Neural cell (in vitro differentiated cells): ENCODE data around the gene FAM78B. TPM values are rescaled to one million over a fixed set of nuclear protein-coding genes. Genes with fewer than 3 reads are reported as not detected.

Experiments
- H2AFZ ChIP-seq: fragments of 200-600, 300-800 bp; sonication (generic), shearing (Covaris generic); 2 replicates; pipeline ENCODE4 v1.6.0; 2014; ENCODE audit warnings: low read depth, mild to moderate bottlenecking, antibody characterized with exemption, low read length, moderate library complexity
- H3F3A ChIP-seq: fragments of 200-600 bp; shearing (Covaris generic); 2 replicates; pipeline ENCODE4 v1.6.1; 2016; ENCODE audit warnings: mild to moderate bottlenecking, moderate library complexity, mixed read lengths, antibody characterized with exemption, low read length; ENCODE audit not compliant: insufficient read depth, poor library complexity, severe bottlenecking
- H3K27ac ChIP-seq: fragments of 200-600, 300-800 bp; sonication (generic), shearing (Covaris generic); 2 replicates; pipeline ENCODE4 v1.5.1; 2014; ENCODE audit warnings: mild to moderate bottlenecking, low read length, moderate library complexity
- H3K27me3 ChIP-seq: fragments of 300-800, 200-600 bp; sonication (generic), shearing (Covaris generic); 2 replicates; pipeline ENCODE4 v1.6.0; 2014; ENCODE audit warnings: mild to moderate bottlenecking, low read depth, low read length, moderate library complexity; ENCODE audit not compliant: insufficient read depth
- H3K36me3 ChIP-seq: fragments of 300-800, 200-600 bp; sonication (generic), shearing (Covaris generic); 2 replicates; pipeline ENCODE4 v1.5.1; 2014; ENCODE audit warnings: mild to moderate bottlenecking, antibody characterized with exemption, low read length, moderate library complexity; ENCODE audit not compliant: insufficient read depth
- H3K4me2 ChIP-seq: fragments of 300-800, 200-600 bp; sonication (generic), shearing (Covaris generic); 2 replicates; pipeline ENCODE4 v1.6.0; 2014; ENCODE audit warnings: mild to moderate bottlenecking, low read length
- H3K4me3 ChIP-seq: fragments of 300-800, 200-600 bp; sonication (generic), shearing (Covaris generic); 2 replicates; pipeline ENCODE4 v1.5.1; 2014; ENCODE audit warnings: mild to moderate bottlenecking, low read length, moderate library complexity
- H3K79me2 ChIP-seq: fragments of 200-600 bp; shearing (Covaris generic); replicated peaks from 2 replicates; pipeline ENCODE4 v1.6.0; 2014; ENCODE audit warnings: mild to moderate bottlenecking, low read length, moderate library complexity; ENCODE audit not compliant: insufficient read depth
- H3K9ac ChIP-seq: fragments of 300-800, 200-600 bp; sonication (generic), shearing (Covaris generic); 2 replicates; pipeline ENCODE4 v1.6.1; 2016; ENCODE audit warnings: mild to moderate bottlenecking, low read length, mixed read lengths
- H3K9me2 ChIP-seq: fragments of 200-600 bp; shearing (Covaris generic); 2 replicates; pipeline ENCODE4 v1.6.1; 2016; ENCODE audit warnings: mild to moderate bottlenecking, low read length, mixed read lengths; ENCODE audit not compliant: insufficient read depth
- H3K9me3 ChIP-seq: fragments of 200-600, 300-800 bp; sonication (generic), shearing (Covaris generic); 2 replicates; pipeline ENCODE4 v1.6.1; 2016; ENCODE audit warnings: mild to moderate bottlenecking, mixed run types, low read length, moderate library complexity, mixed read lengths
- H4K20me1 ChIP-seq: fragments of 200-600 bp; shearing (Covaris generic); 2 replicates; pipeline ENCODE4 v1.6.1; 2016; ENCODE audit warnings: mild to moderate bottlenecking, mixed run types; ENCODE audit not compliant: insufficient read depth
- CTCF ChIP-seq: fragments of 450-650 bp; IDR thresholded peaks from 2 replicates; pipeline ENCODE4 v1.5.1; 2014; ENCODE audit warnings: antibody characterized with exemption, mild to moderate bottlenecking, moderate library complexity; ENCODE audit not compliant: poor library complexity, severe bottlenecking
- EP300 ChIP-seq: fragments of 450-650 bp; conservative IDR thresholded peaks from 2 replicates; pipeline ENCODE4 v1.6.1; 2014; ENCODE audit warnings: antibody characterized with exemption, mild to moderate bottlenecking, moderate library complexity; ENCODE audit not compliant: poor library complexity, severe bottlenecking
- EZH2 ChIP-seq: fragments of 200-600, 300-800 bp; shearing (Covaris generic), sonication (generic); IDR thresholded peaks from 2 replicates; pipeline ENCODE4 v1.6.1; 2014; ENCODE audit warnings: antibody characterized with exemption, low read length, borderline replicate concordance, mild to moderate bottlenecking; ENCODE audit not compliant: insufficient read depth, poor library complexity, severe bottlenecking
- POLR2AphosphoS5 ChIP-seq: IDR thresholded peaks from 2 replicates; pipeline ENCODE4 v1.6.1; 2012
- RAD21 ChIP-seq: fragments of 450-650 bp; conservative IDR thresholded peaks from 2 replicates; pipeline ENCODE4 v1.6.1; 2014; ENCODE audit warnings: antibody characterized with exemption, mild to moderate bottlenecking, moderate library complexity
- REST ChIP-seq: IDR thresholded peaks from 2 replicates; pipeline ENCODE4 v1.6.1; 2012; ENCODE audit warnings: borderline replicate concordance
- SMC3 ChIP-seq: fragments of 450-650 bp; conservative IDR thresholded peaks from 2 replicates; pipeline ENCODE4 v1.6.1; 2014; ENCODE audit warnings: antibody characterized with exemption, mild to moderate bottlenecking, moderate library complexity; ENCODE audit not compliant: poor library complexity
- TAF1 ChIP-seq: IDR thresholded peaks from 2 replicates; pipeline ENCODE4 v1.6.1; 2012; ENCODE audit warnings: low read depth
- polyA plus RNA-seq: library from polyadenylated mRNA; depleted of rRNA; stranded (reverse); fragments of >200 nt; gene quantifications from 2 replicates; pipeline ENCODE4 v1.2.3, GENCODE V29; 2014

The FAM78B gene
- polyA plus RNA-seq, 1 donor from 2014 or later, result 2.4 TPM

- no peaks in the 10 kb centered on the region for H3K36me3 ChIP-seq
- H3K4me3 ChIP-seq, result no peak overlapping the region
- H3K79me2 ChIP-seq, result no peaks in the 10 kb centered on the region
- no peaks in the 10 kb centered on the region for H3F3A ChIP-seq
- H3K9ac ChIP-seq, result no peak overlapping the region
- no peaks in the 10 kb centered on the region for H3K9me2 ChIP-seq
- no peak overlapping the region for H3K4me2 ChIP-seq
- H2AFZ ChIP-seq, result no peak overlapping the region
- H3K27me3 ChIP-seq, result no peaks in the 10 kb centered on the region
- TF ChIP-seq EP300 (no peak), RAD21 (no peak), CTCF (no peak), SMC3 (no peak), TAF1 (no peak)
- no peak overlapping the region for H3K27ac ChIP-seq
- H4K20me1 ChIP-seq, result no peaks in the 10 kb centered on the region
- no peaks in the 10 kb centered on the region for H3K9me3 ChIP-seq
Observed at GRCh38 chr1:166026555-166026954, 140.2 kb downstream of the FAM78B start.

GRCh38 chr1:166026143-166026542, 140.7 kb downstream of the FAM78B start:
- Histone ChIP-seq H3K36me3 (no peaks in the 10 kb centered on the region), H3F3A (no peaks in the 10 kb centered on the region), H3K4me2 (no peak overlapping the region), H3K4me3 (no peak overlapping the region), H3K9ac (no peak overlapping the region), H3K27me3 (no peaks in the 10 kb centered on the region), H4K20me1 (no peaks in the 10 kb centered on the region), H3K27ac (no peak overlapping the region), H2AFZ (no peak overlapping the region), H3K9me2 (no peaks in the 10 kb centered on the region), H3K9me3 (no peaks in the 10 kb centered on the region), H3K79me2 (no peaks in the 10 kb centered on the region)
- TF ChIP-seq EZH2 (no peak), REST (no peak), TAF1 (no peak), RAD21 (no peak), EP300 (no peak), CTCF (no peak), POLR2AphosphoS5 (no peak)
